KOPT-K1 (cell line): ENCODE data around the gene CLDN7.

Experiments used
- H3K27ac ChIP-seq: fragments of 200-600 bp; sonication (generic); 2 replicates; pipeline ENCODE4 v1.5.1; 2016; ENCODE audit warnings: antibody characterized with exemption, mild to moderate bottlenecking, low read depth, low read length; ENCODE audit not compliant: poor library complexity, severe bottlenecking
- H3K36me3 ChIP-seq: fragments of 200-600 bp; sonication (generic); 2 replicates; pipeline ENCODE4 v1.5.1; 2017; ENCODE audit warnings: antibody characterized with exemption, mild to moderate bottlenecking, low read length, moderate library complexity; ENCODE audit not compliant: insufficient read depth
- H3K9me3 ChIP-seq: fragments of 200-600 bp; sonication (generic); 2 replicates; pipeline ENCODE4 v1.5.1; 2017; ENCODE audit warnings: antibody characterized with exemption, low read length, mild to moderate bottlenecking; ENCODE audit not compliant: insufficient read depth, poor library complexity, severe bottlenecking

Gene CLDN7, protein sequence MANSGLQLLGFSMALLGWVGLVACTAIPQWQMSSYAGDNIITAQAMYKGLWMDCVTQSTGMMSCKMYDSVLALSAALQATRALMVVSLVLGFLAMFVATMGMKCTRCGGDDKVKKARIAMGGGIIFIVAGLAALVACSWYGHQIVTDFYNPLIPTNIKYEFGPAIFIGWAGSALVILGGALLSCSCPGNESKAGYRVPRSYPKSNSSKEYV

DNA sequence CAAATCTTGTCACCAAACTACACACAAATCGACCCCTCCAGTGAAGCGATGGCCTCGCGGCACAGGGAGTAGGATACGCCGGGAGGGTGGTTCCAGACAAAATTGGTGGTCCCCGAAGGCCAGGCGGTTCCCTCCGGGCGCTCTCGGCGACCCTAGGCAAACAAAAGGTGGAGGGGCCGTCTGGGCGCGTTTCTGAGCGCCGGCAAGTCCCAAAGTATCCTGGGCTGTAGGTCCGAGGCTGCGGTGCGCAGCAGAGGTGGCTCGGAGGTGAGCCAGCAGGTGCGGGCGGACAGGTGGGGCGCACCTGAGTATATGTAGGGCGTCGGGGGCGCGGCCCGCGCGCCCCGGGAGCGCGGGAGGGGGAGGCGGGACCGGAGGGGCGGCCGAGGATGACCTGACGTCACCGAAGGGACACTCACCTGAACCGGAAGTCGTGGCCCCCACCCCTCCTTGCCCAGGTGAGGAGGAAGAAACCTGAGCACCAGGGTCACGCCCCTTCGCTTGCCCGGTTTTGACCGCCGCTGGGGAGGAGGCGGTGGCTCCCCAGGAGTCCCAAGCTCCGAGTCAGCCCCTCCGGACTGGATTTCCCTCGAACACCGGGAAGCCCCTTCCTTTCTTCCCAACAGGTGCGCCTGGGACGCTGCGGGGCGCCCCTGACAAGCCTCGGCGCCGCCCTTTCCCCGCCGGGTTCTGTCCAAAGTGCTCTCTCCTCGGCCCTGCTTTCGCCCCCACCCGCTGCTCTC lies at the start of gene CLDN7:
TSS of gene CLDN7 (minus strand) at position 287 of the 743 bp plus-strand sequence. CDS start 435 bp downstream, outside the sequence.
- H3K36me3 ChIP-seq = peaks cover 34% of the 10 kb centered on the region
- H3K9me3 ChIP-seq = no peaks in the 10 kb centered on the region
- H3K27ac ChIP-seq = no peak within 1 kb of the TSS

DNA sequence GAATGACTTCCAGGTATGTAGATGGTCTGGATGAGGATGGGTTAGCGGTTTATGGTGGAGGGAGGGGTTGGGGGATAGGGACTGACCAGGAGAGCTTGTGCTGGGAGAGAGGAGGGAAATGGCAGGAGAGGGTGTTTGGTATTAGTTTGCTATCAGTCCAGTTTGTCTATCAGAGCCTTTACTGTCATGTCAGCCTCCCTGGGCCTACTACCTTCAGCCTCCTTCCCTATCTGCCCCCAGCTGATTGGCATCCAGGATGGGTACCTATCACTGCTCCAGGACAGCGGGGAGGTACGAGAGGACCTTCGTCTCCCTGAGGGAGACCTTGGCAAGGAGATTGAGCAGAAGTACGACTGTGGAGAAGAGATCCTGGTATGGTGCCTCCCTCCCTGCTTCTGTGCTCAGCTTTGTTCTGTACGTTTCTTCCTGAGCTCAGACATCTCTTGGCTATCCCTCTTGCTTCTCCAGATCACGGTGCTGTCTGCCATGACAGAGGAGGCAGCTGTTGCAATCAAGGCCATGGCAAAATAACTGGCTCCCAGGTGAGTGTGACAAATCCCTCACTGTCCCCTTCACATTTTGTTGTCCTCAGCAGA lies 48.9 kb upstream of the CLDN7 start:
- Histone ChIP-seq H3K9me3 (no peaks in the 10 kb centered on the region), H3K36me3 (peaks cover 57% of the 10 kb centered on the region), H3K27ac (no peak overlapping the region)

DNA sequence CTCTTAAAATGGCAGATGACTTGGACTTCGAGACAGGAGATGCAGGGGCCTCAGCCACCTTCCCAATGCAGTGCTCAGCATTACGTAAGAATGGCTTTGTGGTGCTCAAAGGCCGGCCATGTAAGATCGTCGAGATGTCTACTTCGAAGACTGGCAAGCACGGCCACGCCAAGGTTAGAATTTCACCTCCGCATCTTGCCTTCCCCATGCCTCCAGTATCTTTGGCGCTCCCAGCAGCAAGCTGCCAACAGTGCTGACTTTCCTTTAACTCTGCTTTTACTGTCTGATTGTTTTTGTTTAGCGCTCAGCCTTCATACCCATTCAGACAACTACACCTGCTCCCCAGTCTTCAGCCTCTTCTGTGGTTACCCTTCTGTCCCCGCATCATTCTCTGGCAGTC lies 47.4 kb upstream of the CLDN7 start:
- H3K36me3 ChIP-seq = peaks cover 52% of the 10 kb centered on the region
- peak overlapping the region; percentile 95 for H3K27ac ChIP-seq
- H3K9me3 ChIP-seq = no peaks in the 10 kb centered on the region

DNA sequence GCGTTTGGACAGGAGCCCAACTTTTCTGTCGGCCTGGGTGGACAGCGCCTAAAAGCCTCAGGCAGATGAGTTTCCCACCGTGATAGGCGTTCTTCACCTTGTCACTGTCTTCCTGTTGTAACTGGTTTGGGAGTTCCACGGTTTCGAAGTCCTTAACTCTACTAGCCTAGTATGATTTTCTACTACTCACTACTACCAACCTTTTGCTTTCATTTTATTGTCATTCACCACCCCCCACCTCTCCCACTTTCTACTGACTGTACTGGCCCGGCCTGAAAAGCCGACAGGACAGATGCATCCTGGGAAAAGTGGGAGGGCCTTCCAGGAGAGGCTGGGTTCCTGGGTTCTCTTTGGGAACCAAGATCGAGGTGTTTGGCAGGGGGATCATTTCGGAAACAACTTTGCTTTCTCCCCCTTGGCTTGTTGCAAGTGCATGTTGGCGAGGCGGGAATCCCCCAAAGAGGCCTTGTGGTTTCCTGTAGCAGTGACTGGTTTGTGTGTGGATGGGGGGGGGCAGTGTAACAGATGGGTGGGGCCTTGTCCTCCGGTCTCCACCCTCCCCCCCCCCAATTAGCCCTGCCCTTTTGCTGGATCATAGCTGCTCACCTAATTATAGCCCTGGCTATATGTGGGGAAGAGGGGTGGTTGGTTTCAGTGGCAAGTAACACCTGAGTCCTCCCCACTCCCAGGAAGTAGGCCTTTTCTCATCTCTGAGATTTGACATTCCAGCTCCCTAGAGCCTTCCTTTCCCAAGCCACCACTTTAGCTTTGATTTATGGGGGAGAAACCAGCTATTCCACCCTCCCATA lies 46.6 kb upstream of the CLDN7 start:
- Histone ChIP-seq H3K36me3 (peaks cover 48% of the 10 kb centered on the region), H3K27ac (peak overlapping the region; percentile 95), H3K9me3 (no peaks in the 10 kb centered on the region)

DNA sequence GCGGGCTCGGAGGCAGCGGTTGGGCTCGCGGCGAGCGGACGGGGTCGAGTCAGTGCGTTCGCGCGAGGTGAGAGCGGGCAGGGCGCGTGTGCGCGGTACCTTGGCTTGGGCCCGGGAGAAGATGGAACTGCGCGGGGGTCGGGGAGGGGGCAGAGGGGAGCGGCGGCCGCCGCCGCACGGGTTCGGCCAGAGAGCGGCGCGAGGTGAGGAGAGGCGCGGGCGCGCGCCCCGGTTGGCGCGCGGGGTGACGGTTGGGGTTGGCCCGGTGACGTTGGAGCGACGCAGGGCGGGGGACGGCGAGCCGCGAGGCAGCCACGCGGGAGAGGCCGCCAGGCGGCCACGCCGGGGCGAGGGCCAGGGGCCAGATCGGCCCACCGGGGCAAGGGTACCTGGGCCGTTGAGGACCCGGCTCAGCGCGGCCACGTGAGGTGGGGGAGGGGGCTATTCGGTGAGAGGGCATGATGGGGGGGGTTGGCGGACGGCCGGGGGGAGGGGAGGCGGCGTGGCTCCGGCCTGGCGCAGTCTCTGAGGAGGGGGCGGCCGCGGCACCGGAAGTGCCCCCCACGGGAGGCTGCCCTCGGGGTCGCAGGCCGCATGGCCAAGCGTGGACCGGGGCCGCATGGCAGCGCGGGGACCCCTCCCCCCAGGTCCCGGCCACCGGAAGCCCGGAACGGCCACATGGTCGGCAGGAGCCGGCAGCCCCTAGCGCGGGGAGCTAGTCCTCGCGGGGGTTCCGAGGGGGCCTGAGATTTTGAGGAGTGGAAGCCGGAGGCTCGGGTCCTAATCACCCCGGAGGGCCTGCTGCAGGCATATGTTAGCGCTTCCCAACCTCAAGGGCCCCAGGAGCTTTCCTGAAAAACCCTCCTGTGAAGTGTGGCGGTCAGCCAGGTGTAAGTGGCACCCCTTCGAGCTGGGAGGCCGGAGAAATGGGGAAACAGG lies 45.7 kb upstream of the CLDN7 start:
- H3K9me3 ChIP-seq = no peaks in the 10 kb centered on the region
- H3K27ac ChIP-seq = peak overlapping the region; percentile 95

DNA sequence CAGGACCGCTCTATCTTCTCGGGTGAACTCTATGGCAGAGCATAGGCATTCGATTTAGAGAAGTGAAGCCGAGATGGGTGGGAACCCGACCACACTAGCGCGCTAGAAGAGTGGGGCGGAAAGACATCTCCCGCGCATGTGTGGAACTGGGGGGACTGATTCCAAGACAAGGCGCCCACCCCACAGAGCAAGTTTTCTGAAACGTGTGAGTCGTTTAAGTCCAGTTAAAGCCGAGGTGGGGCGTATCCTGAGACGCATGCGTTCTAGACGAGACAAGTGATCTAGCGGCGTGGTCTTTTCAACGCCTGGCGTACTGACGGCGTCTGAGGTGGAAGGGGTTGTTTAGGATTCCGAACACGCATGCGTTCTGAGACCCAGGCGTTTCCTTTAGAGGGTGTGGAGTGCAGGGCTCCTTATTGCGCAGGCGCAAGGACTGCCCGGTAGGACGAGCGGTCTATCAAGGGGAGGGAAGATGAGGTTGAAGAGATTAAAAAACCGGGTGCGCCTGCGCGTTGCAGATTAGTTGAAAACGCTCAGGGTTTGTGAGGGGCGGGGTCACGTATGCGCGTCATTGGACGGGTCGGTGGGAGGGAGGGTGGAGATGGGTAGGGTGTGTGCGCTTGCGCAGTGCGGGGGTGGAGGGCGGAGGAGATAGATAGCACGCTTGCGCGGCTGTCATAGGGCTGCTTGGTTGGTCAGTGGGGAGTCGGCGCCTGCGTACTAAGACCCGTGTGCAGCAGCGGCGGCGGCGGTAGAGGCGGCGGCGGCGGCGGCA lies 44.8 kb upstream of the CLDN7 start, which contains the start of gene EIF5A:
TSS of gene EIF5A (plus strand) at position 718 of the 775 bp plus-strand sequence. CDS start 2,008 bp downstream, outside the sequence.
- no peaks in the 10 kb centered on the region for H3K9me3 ChIP-seq

More for the DNA sequence above, 45.7 kb upstream of the CLDN7 start:
- H3K36me3 ChIP-seq = peaks cover 40% of the 10 kb centered on the region

DNA sequence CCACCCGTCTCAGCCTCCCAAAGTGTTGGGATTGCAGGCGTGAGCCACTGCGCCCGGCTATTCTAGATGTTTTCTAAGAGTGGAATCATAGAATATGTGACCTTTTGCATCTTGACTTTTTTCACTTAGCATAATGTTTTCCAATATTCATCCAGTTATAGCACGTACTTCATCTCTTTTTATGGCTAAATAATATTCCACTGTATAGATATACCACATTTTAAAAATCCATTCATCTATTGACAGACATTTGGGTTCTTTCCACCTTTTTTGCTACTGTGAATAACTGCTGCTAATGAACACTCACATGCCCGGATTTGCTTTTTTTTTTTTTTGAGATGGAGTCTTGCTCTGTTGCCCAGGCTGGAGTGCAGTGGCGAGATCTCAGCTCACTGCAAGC lies 41.9 kb upstream of the CLDN7 start:
- peaks cover 2% of the 10 kb centered on the region for H3K36me3 ChIP-seq
- H3K27ac ChIP-seq = no peak overlapping the region
- H3K9me3 ChIP-seq = no peaks in the 10 kb centered on the region

More for the DNA sequence above, 44.8 kb upstream of the CLDN7 start, which contains the start of gene EIF5A:
- H3K27ac ChIP-seq = peak within 1 kb of the TSS; percentile 95
- H3K36me3 ChIP-seq = peaks cover 31% of the 10 kb centered on the region

DNA sequence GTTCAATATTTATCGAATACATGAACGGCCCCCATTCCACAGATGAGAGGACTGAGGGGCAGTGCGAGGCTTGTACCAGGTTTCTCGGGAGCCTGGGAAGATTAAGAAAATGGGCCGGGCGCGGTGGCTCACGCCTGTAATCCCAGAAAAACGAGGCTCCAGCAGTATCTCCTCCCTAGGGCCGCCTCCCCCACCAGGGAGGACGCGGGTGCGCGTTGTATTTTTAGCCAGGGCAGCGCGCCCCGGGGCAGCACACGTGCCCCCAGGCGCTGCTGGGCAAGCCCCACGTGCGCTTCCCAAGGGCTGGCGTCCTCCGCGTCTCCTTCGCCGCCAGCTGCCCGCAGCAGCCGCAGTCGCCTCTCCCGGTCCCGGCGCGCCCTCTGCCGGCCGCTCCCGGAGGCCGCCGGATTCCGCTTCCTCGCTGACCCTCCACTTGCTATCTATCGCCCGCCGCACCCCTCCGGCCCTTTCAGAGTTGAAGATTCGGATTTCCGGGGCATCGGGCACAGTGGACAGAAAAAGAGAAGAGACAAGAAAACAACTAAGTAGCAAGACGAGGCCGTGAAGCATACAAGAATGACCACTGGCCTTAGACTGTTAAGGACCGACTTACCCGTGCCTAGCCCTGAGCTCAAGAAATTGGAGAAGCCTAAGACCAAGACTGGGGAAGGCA lies 34.0 kb upstream of the CLDN7 start:
- Histone ChIP-seq H3K9me3 (no peaks in the 10 kb centered on the region), H3K27ac (no peak overlapping the region), H3K36me3 (no peaks in the 10 kb centered on the region)

DNA sequence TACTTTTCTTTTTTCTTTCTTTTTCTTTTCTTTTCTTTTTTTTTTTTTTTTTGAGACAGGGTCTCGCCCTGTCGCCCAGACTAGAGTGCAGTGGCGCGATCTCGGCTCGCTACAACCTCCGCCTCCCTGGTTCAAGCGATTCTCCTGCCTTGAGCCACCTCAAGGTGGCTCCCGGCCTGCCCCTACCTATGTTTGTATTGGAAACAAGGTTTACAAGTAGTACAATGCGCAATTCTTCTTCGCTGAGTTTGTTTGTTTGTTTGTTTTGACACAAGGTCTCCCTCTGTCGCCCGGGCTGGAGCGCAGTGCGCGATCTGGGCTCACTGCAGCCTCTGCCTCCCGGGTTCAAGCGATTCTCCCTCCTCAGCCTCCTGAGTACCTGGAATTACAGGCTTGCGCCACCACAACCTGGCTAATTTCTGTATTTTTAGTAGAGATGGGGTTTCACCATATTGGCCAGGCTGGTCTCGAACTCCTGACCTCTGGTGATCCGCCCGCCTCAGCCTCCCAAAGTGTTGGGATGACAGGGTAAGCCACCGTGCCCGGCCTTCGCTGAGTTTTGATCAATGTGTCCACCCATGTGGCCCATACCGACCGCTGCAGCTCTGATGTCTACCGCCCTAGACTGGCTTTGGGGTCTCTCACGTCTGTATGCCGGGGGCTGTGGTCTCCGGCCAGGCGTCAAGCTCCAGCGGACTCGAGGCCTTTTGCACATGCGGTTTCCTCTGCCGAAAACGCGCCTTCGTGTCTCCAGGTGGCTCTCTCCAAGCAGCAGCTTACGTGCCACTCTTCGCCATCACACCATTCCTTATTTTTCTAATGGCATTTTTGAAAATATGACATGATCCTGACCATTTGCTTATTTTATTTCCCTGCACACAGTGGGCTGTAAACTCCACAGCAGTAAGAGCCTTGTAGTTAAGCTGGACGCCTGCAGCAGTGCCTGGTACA lies 33.2 kb upstream of the CLDN7 start:
- no peaks in the 10 kb centered on the region for H3K36me3 ChIP-seq
- no peaks in the 10 kb centered on the region for H3K9me3 ChIP-seq
- H3K27ac ChIP-seq = no peak overlapping the region

DNA sequence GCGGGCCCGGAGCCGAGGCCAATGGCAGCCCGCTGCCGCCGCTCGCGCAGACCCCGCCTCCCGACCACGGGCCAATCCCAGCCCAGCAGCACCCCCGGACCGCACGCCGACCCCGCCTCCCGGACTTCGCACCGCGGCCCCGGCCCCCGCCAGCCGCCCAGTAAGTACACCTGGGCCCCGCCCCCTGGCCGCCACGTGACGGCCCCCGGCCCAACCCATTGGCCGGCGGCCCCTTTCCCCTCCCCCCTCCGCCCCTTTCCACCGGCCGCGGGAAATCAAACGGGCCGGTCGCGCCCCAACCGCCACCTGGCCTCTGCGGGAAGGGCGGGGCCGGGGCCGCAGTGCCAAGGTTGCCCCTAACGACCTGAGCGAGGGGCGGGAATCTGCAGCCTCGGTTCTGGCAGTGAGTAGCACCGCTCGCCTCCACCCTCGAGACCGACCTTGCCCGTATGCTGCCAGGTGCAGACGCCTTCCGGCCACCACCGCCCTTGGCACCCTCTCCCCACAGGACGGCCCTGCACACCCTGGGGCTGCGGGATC lies 32.4 kb upstream of the CLDN7 start, which contains the start of gene YBX2:
TSS of gene YBX2 (minus strand) at position 26 of the 540 bp plus-strand sequence. CDS start 139 bp downstream, outside the sequence.
- Histone ChIP-seq H3K36me3 (no peaks in the 10 kb centered on the region), H3K27ac (peak within 1 kb of the TSS; percentile 1), H3K9me3 (no peaks in the 10 kb centered on the region)

DNA sequence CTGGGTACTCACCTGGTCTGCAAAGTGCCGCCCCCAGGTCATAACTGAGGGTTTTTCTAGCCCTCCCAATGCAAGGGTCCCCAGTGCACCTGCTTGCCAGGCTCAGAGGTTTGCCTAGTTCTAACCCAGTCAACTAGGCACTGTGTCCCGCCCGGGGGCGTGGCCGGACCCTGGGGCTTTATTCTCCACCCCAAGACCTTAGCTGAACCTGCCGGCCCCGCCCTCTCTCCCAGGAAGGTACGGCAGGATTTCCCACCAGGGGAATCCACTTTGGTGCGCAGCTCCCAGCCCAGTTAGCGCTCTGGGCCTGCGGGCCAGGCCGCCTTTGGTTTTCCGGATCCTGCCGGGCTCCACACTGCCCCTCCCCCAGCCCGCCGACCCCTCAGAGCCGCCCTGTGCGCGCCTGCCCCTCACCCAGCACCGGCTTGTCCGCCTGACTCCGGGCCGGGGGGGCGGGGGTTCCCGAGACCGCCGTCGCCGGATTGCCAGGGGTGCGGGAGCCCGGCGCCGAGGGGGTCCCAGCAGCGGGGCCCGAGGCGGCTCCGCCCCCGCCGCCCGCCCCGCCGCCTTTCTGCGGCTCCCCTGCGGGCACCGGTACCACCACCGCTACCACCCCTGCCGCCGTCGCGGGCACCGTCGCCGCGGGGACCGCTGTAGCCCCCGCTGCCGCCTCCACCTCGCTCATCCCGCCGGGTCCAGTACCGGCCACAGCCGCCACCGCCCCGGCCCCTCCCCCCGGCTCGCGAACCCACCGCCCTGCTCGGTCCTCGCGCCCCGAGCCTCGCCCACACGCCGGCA lies 31.7 kb upstream of the CLDN7 start:
- Histone ChIP-seq H3K9me3 (no peaks in the 10 kb centered on the region), H3K36me3 (no peaks in the 10 kb centered on the region), H3K27ac (no peak overlapping the region)
